SU-DHL-6 (cell line): Measurements from ENCODE around the gene KRT81.
"Not testable (repeated sequence)": the region's sequence is repeated elsewhere in the genome, so short reads cannot be mapped to it uniquely, and the experiment has no call there.

Experiments
- H2AFZ ChIP-seq: fragments of 200-600 bp; sonication (generic); 2 replicates; pipeline ENCODE4 v1.6.1; 2014; ENCODE audit warnings: low read depth, mild to moderate bottlenecking, moderate library complexity, mixed read lengths, antibody characterized with exemption, low read length; ENCODE audit not compliant: severe bottlenecking
- H3F3A ChIP-seq: fragments of 200-600 bp; shearing (Covaris generic); 2 replicates; pipeline ENCODE4 v1.6.0; 2016; ENCODE audit warnings: antibody characterized with exemption, mild to moderate bottlenecking; ENCODE audit not compliant: insufficient read depth
- H3K27ac ChIP-seq: fragments of 200-600 bp; sonication (generic); 2 replicates; pipeline ENCODE4 v1.5.1; 2016; ENCODE audit warnings: low read depth, mild to moderate bottlenecking, low read length, moderate library complexity, mixed read lengths
- H3K27me3 ChIP-seq: fragments of 200-600 bp; sonication (generic), shearing (Covaris generic); 2 replicates; pipeline ENCODE4 v1.6.0; 2014; ENCODE audit warnings: mild to moderate bottlenecking, low read length
- H3K36me3 ChIP-seq: fragments of 200-600 bp; sonication (generic); 2 replicates; pipeline ENCODE4 v1.6.1; 2014; ENCODE audit warnings: mild to moderate bottlenecking, low read length, mixed read lengths
- H3K4me2 ChIP-seq: fragments of 300-600, 200-600 bp; shearing (Covaris generic), sonication (generic); 2 replicates; pipeline ENCODE4 v1.6.0; 2014; ENCODE audit warnings: low read length, low read depth, mild to moderate bottlenecking; ENCODE audit not compliant: poor library complexity, severe bottlenecking
- H3K4me3 ChIP-seq: fragments of 200-600 bp; sonication (generic); 2 replicates; pipeline ENCODE4 v1.5.1; 2014; ENCODE audit warnings: antibody characterized with exemption, low read length, mild to moderate bottlenecking, mixed read lengths; ENCODE audit not compliant: insufficient read depth, poor library complexity, severe bottlenecking
- H3K79me2 ChIP-seq: fragments of 200-600 bp; sonication (generic); 2 replicates; pipeline ENCODE4 v1.6.1; 2014; ENCODE audit warnings: mild to moderate bottlenecking, low read length, moderate library complexity; ENCODE audit not compliant: insufficient read depth
- H3K9ac ChIP-seq: fragments of 200-600 bp; sonication (generic); 2 replicates; pipeline ENCODE4 v1.7.0; 2014; ENCODE audit warnings: mild to moderate bottlenecking, low read length
- H3K9me2 ChIP-seq: fragments of 200-600 bp; sonication (generic); replicated peaks from 2 replicates; pipeline ENCODE4 v1.6.1; 2014; ENCODE audit warnings: low read length; ENCODE audit not compliant: insufficient read depth
- H3K9me3 ChIP-seq: fragments of 200-600 bp; sonication (generic); 2 replicates; pipeline ENCODE4 v1.6.1; 2014; ENCODE audit warnings: low read length, mixed read lengths; ENCODE audit not compliant: insufficient read depth
- H4K20me1 ChIP-seq: fragments of 200-600 bp; sonication (generic); 2 replicates; pipeline ENCODE4 v1.6.1; 2014; ENCODE audit warnings: low read depth, mild to moderate bottlenecking, antibody characterized with exemption, low read length, moderate library complexity, mixed read lengths
- EZH2phosphoT487 ChIP-seq: fragments of 200-600 bp; sonication (generic), shearing (Covaris generic); conservative IDR thresholded peaks from 2 replicates; pipeline ENCODE4 v1.6.1; 2018; ENCODE audit warnings: mild to moderate bottlenecking, antibody characterized with exemption, low read length, moderate library complexity, mixed read lengths
- TF ChIP-seq, protein P1 (sequence below): fragments of 200-600 bp; sonication (generic); IDR thresholded peaks from one replicate; pipeline ENCODE4 v1.5.1; 2017; ENCODE audit warnings: antibody characterized with exemption, mild to moderate bottlenecking, low read length, moderate library complexity; ENCODE audit not compliant: insufficient read depth, poor library complexity, severe bottlenecking

Gene KRT81

DNA sequence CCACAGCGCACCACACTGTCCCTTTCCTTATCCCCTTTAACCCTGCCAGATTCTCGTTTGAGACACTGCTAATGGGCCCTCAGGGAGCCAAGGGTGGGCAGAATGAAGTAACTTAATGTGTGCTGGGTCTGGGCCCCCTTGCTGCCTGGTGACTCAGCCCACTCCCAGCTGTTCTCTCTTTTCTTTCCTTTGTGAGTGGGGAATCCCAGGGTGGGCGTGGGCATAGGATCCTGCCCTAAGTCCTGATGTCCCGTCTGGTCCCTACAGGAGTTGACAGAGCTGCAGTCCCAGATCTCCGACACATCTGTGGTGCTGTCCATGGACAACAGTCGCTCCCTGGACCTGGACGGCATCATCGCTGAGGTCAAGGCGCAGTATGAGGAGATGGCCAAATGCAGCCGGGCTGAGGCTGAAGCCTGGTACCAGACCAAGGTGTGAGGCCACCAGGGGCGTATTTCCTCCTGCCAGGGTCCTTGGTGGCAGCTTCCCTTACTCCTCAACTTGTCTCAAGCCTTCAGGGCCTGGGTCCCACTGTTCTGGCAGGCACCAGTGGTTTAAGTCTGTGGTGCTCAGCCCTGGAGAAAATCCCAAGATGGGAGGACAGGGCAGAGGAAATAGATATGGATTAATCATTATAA, 50.0 kb downstream of the KRT81 start:
- no peak for TF ChIP-seq EZH2phosphoT487
- TF ChIP-seq, protein P1, sequence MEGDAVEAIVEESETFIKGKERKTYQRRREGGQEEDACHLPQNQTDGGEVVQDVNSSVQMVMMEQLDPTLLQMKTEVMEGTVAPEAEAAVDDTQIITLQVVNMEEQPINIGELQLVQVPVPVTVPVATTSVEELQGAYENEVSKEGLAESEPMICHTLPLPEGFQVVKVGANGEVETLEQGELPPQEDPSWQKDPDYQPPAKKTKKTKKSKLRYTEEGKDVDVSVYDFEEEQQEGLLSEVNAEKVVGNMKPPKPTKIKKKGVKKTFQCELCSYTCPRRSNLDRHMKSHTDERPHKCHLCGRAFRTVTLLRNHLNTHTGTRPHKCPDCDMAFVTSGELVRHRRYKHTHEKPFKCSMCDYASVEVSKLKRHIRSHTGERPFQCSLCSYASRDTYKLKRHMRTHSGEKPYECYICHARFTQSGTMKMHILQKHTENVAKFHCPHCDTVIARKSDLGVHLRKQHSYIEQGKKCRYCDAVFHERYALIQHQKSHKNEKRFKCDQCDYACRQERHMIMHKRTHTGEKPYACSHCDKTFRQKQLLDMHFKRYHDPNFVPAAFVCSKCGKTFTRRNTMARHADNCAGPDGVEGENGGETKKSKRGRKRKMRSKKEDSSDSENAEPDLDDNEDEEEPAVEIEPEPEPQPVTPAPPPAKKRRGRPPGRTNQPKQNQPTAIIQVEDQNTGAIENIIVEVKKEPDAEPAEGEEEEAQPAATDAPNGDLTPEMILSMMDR: no peak
- no peaks in the 10 kb centered on the region for H3F3A ChIP-seq
- no peaks in the 10 kb centered on the region for H3K79me2 ChIP-seq
- H3K9me2 ChIP-seq: no peaks in the 10 kb centered on the region
- H3K27ac ChIP-seq: no peak overlapping the region
- no peaks in the 10 kb centered on the region for H3K36me3 ChIP-seq
- no peak overlapping the region for H2AFZ ChIP-seq
- H3K4me3 ChIP-seq: no peak overlapping the region
- no peaks in the 10 kb centered on the region for H3K27me3 ChIP-seq
- no peaks in the 10 kb centered on the region for H3K9me3 ChIP-seq
- no peak overlapping the region for H3K4me2 ChIP-seq
- no peaks in the 10 kb centered on the region for H4K20me1 ChIP-seq
- no peak overlapping the region for H3K9ac ChIP-seq

DNA sequence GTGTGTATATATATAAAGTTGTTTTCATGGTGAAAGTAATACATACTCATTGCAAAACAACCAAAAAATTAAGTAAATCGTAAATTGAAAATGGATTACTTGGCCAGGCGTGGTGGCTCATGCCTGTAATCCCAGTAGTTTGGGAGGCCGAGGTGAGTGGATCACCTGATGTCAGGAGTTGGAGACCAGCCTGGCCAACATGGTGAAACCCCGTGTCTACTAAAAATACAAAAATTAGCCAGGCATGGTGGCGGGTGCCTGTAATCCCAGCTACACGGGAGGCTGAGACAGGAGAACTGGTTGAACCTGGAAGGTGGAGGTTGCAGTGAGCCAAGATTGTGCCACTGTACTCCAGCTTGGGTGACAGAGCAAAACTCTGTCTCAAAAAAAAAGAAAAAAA, 51.1 kb downstream of the KRT81 start:
- H3K79me2 ChIP-seq, H3K27me3 ChIP-seq, H3K36me3 ChIP-seq, H3K4me3 ChIP-seq, H3K9me3 ChIP-seq, H4K20me1 ChIP-seq, H2AFZ ChIP-seq, H3K9ac ChIP-seq, H3K9me2 ChIP-seq, H3K4me2 ChIP-seq, H3F3A ChIP-seq, H3K27ac ChIP-seq: not testable (repeated sequence)

GRCh38 chr12:52239767-52240166, 51.6 kb downstream of the KRT81 start:
- Histone ChIP-seq H3K27me3 (no peaks in the 10 kb centered on the region), H3K9ac (no peak overlapping the region), H3F3A (no peaks in the 10 kb centered on the region), H3K79me2 (no peaks in the 10 kb centered on the region), H3K9me3 (no peaks in the 10 kb centered on the region), H3K4me3 (no peak overlapping the region), H2AFZ (no peak overlapping the region), H3K4me2 (no peak overlapping the region), H3K36me3 (no peaks in the 10 kb centered on the region), H3K9me2 (no peaks in the 10 kb centered on the region), H4K20me1 (no peaks in the 10 kb centered on the region), H3K27ac (no peak overlapping the region)
- TF ChIP-seq, protein P1: no peak
- TF ChIP-seq EZH2phosphoT487: no peak

GRCh38 chr12:52238916-52239646, 52.3 kb downstream of the KRT81 start:
- Histone ChIP-seq H3K79me2 (no peaks in the 10 kb centered on the region), H3K27ac (no peak overlapping the region), H3K36me3 (no peaks in the 10 kb centered on the region), H3K4me3 (no peak overlapping the region), H4K20me1 (no peaks in the 10 kb centered on the region), H3K9me2 (no peaks in the 10 kb centered on the region), H2AFZ (no peak overlapping the region), H3K4me2 (no peak overlapping the region), H3F3A (no peaks in the 10 kb centered on the region), H3K9ac (no peak overlapping the region), H3K27me3 (no peaks in the 10 kb centered on the region), H3K9me3 (no peaks in the 10 kb centered on the region)
- TF ChIP-seq EZH2phosphoT487: no peak
- TF ChIP-seq, protein P1: no peak
